COLO668 (cell line): Measurements from ENCODE around the gene CDRT4.

Experiments used
- DNase-seq: peaks from one replicate; lab custom pipeline; 2025; ENCODE audit not compliant: unreplicated experiment; lab: John Stamatoyannopoulos, UW

CDRT4 gene

DNA sequence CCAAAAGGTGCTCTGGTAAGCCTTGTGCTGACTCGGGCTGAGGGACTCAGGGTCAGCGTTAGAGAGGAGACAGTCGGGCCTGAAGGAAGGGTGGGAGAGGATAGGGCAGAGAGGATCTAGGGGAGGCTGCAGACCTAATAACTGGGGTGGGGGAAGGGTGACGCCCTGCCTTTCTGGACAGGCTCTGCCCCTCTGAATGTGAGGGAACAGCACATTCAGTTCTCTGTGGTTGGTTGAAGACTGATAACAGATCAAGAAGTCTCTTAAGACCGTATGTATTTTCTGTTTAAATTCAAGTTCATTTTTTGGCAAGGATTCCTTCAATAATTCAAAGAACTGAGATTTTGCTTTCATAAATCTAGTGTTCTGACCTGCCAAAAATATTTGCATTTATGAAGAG, 69.8 kb downstream of the CDRT4 start:
- no peak for DNase-seq

DNA sequence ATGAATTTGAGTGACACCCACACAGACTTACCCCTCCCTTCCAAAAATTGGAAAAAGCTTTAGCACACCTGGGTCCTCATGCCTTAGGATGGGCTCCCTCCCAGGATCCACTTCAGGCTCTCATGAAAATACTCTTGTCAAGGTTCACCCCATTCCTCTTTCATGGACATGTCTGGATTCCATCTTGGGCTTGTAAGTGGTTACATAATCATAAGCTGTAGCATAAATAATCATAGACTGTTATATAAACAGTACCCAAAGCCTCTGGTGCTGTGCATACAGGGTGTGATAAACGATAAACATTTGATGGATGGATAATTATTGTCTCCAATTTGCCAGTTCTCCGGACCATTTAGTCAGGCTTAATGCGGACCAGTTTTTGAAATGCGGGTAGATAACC, 72.3 kb downstream of the CDRT4 start:
- no peak for DNase-seq

DNA sequence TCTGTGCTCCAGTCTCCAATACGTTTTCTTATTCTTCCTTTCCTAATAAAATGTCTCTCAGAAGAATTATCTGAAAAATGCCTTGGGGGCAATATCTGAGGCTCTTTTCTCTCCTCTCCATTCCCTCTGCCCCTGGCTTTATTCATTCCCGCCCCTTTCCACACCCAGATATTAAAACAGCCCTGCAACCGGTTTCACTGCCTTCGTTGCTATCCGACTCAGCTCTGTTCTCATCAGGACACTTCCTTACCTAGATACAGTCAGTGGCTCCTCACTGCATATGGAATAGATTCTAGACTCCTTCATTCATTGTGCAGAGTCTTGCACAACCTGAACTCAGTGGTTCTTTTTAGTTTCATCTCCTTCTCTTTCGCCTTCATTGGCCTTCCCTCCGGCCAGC, 74.0 kb downstream of the CDRT4 start:
- no peak for DNase-seq

DNA sequence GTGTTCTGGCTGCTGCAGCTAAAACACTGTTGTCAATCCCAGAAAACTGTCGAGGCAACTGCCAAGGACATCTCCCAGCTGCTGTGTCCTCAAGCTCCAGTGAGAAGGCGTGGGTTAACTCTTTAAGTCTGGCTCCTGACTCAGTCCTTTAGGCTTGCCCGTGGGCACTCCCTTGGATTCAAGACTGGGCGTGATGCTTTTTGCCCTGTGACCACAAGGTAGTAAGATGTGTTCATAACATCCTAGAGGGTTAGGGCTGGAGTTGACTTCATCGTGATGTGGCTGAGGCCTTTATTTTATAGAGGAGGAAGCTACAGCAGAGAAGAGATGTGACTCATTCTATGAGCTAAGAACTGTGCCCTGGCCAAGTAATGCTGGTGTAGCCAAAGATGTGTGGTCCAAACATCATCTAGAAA, 75.1 kb downstream of the CDRT4 start:
- no peak for DNase-seq

DNA sequence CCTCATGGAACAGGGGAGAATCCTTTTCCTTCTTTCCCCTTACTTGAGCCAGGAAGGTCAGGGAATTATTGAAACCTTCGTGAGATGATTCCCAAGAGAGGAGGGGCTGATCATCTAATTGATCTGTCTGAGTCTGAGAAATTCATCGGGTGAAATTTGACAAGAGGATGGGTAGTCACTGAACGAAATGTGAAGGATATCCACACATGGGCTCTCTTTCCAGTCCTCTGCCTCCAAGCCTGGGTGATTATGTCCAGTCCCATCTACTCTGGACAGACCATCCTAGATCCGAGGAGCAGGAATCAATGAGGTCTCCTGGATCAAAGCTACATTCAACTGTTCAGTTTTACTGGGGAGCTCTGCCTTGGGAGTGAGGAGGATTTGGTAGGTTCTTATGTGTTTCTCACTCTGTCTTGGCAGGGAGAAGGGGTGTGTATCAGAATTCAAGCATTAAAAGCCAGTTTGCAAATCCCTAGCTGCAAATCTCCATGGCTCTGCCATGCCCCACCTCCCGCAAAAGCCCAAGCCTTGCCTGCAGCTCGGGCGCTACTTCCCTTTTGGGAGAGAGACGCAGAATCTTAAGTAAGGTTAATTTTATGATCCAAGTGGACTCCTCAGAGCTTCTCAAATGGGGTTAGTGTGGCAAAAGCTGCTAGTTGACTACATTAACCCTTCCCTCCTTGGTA, 78.9 kb downstream of the CDRT4 start:
- DNase-seq = no peak

DNA sequence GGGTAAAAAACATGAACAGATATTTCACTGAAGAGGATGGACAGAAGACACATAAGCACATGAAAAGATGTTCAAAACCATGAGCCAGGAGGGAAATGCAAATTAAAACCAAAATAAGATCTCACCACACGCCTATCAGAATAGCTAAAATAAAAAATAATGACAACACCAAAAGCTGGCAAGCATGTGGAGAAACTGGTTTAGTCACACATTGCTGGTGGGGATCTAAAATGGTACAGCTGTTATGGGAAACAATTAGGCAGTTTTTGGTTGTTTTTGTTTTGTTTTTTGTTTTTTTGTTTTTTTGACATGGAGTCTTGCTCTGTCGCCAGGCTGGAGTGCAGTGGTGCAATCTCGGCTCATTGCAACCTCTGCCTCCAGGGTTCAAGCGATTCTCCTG, 81.3 kb downstream of the CDRT4 start:
- no peak for DNase-seq
